HCT116 (cell line): ENCODE results near the gene SLC12A8.

ENCODE experiments used
- CTCF ChIP-seq, 3 experiments: fragments of 200-600 bp in 1 of 3; sonication (generic) in 1 of 3; IDR thresholded peaks in 2 of 3; conservative IDR thresholded peaks in 1 of 3; 2 replicates each; pipeline ENCODE4 v1.5.1; 2012 to 2017; ENCODE audit warnings: low read depth in 2 of 3, low read length in 2 of 3, antibody characterized with exemption in 1 of 3, borderline replicate concordance in 1 of 3, control low read depth in 1 of 3, mild to moderate bottlenecking in 1 of 3, mixed read lengths in 1 of 3, mixed run types in 1 of 3, moderate library complexity in 1 of 3; ENCODE audit not compliant: insufficient read depth in 1 of 3
- EZH2 ChIP-seq: fragments of 200-600 bp; sonication (generic); IDR thresholded peaks from 2 replicates; pipeline ENCODE4 v1.6.1; 2017; ENCODE audit warnings: antibody characterized with exemption, mixed run types
- EZH2phosphoT487 ChIP-seq: fragments of 200-600 bp; IDR thresholded peaks from 2 replicates; pipeline ENCODE4 v1.6.1; 2018; ENCODE audit warnings: antibody characterized with exemption, borderline replicate concordance
- JUND ChIP-seq: IDR thresholded peaks from 2 replicates; pipeline ENCODE4 v1.6.1; 2012
- MAX ChIP-seq: IDR thresholded peaks from 2 replicates; pipeline ENCODE4 v1.6.1; 2012
- POLR2A ChIP-seq: IDR thresholded peaks from 2 replicates; pipeline ENCODE4 v1.7.0; 2011; ENCODE audit warnings: borderline replicate concordance; ENCODE audit not compliant: insufficient read depth, insufficient read length; ENCODE audit errors: extremely low read depth
- POLR2AphosphoS5 ChIP-seq: IDR thresholded peaks from 2 replicates; pipeline ENCODE4 v1.6.1; 2011; ENCODE audit warnings: mild to moderate bottlenecking, low read depth, low read length, moderate library complexity
- RAD21 ChIP-seq: IDR thresholded peaks from 2 replicates; pipeline ENCODE4 v1.6.1; 2012; ENCODE audit warnings: low read depth, mild to moderate bottlenecking
- REST ChIP-seq: IDR thresholded peaks from 2 replicates; pipeline ENCODE4 v1.6.1; 2012; ENCODE audit warnings: low read depth
- SIN3A ChIP-seq: IDR thresholded peaks from 2 replicates; pipeline ENCODE4 v1.6.1; 2012; ENCODE audit warnings: low read depth
- SRF ChIP-seq: IDR thresholded peaks from 2 replicates; pipeline ENCODE4 v1.6.1; 2012; ENCODE audit warnings: low read depth
- YY1 ChIP-seq: IDR thresholded peaks from 2 replicates; pipeline ENCODE4 v1.6.1; 2011; ENCODE audit warnings: low read length, low read depth, moderate library complexity, mild to moderate bottlenecking; ENCODE audit not compliant: insufficient replicate concordance; ENCODE audit errors: extremely low read depth
- ZBTB33 ChIP-seq: IDR thresholded peaks from 2 replicates; pipeline ENCODE4 v1.6.1; 2011; ENCODE audit warnings: mild to moderate bottlenecking, low read length, moderate library complexity; ENCODE audit not compliant: insufficient replicate concordance; ENCODE audit errors: extremely low read depth
- ZNF274 ChIP-seq: fragments of 200-500 bp; sonication (Bioruptor generic); IDR thresholded peaks from 2 replicates; pipeline ENCODE4 v1.6.1; 2014; ENCODE audit warnings: mild to moderate bottlenecking, low read depth, low read length, inconsistent platforms

DNA sequence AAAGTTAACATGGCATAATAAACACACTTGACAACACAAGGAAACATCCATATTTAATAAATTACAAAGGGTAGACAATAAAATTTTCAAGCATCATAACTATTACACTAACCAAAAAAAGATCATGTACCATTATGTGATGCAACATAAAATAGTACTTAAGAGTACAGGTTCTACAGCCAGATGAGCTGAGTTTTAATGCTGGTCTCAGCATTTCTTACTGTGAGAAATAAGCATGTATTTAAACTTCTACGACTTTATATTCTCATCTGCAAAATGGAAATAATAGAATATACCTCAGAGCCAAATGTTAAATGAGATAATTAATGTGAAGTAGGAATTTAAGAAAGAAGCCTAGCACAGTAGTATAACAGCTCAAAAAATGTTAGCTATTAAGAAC, 33.7 kb upstream of the SLC12A8 start:
- TF ChIP-seq CTCF (IDR thresholded peaks at IDR 0.05 in 2 of 3, conservative IDR thresholded peaks at IDR 0.05 in 1 of 3; ENCODE audit: borderline replicate concordance in 1 of 3, insufficient read depth in 1 of 3, low read depth in 2 of 3, low read length in 2 of 3) (no peak), YY1 (no peak), ZNF274 (no peak), EZH2 (no peak), REST (no peak), POLR2A (no peak), SRF (no peak), POLR2AphosphoS5 (no peak), ZBTB33 (no peak), JUND (no peak), MAX (no peak), EZH2phosphoT487 (no peak), SIN3A (no peak), RAD21 (no peak)
